HG03095 (cell line): ENCODE results near the gene FGF8.
"Not testable (repeated sequence)": the region's sequence is repeated elsewhere in the genome, so short reads cannot be mapped to it uniquely, and the experiment has no call there.

Source experiments
- ATAC-seq: cut with Tn5 transposase; IDR thresholded peaks from one replicate; pipeline ENCODE4 v1.9.1; 2021; ENCODE audit warnings: moderate library complexity; ENCODE audit not compliant: unreplicated experiment

Gene FGF8, protein sequence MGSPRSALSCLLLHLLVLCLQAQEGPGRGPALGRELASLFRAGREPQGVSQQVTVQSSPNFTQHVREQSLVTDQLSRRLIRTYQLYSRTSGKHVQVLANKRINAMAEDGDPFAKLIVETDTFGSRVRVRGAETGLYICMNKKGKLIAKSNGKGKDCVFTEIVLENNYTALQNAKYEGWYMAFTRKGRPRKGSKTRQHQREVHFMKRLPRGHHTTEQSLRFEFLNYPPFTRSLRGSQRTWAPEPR

GRCh38 chr10:101775273-101776160 is at the start of gene FGF8:
Gene FGF8 (minus strand): TSS chr10:101776114. CDS start chr10:101775900, 214 bp downstream.
- ATAC-seq: no peak

DNA sequence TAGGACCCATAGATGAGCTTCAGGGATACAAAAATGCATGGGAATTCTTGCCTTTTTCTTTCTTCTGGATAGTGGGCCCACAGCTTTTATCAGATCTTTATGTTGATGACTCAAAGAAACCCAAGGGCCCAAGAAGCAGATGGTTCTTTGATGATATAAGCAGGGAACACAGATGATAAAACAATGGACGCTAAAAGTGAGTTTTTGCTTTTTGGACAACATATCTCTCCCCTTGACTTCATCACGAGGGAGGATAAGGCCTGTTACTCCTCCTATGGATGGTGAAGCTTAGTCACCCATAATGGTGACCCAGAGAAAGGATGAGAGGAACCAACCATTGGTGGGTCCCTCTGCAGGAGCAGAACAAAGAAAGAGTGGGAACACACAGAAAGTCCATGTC is 48.8 kb upstream of the FGF8 start:
- ATAC-seq: no peak

- peak; percentile 21 for ATAC-seq
Observed at GRCh38 chr10:101818872-101819633, 43.1 kb upstream of the FGF8 start.

DNA sequence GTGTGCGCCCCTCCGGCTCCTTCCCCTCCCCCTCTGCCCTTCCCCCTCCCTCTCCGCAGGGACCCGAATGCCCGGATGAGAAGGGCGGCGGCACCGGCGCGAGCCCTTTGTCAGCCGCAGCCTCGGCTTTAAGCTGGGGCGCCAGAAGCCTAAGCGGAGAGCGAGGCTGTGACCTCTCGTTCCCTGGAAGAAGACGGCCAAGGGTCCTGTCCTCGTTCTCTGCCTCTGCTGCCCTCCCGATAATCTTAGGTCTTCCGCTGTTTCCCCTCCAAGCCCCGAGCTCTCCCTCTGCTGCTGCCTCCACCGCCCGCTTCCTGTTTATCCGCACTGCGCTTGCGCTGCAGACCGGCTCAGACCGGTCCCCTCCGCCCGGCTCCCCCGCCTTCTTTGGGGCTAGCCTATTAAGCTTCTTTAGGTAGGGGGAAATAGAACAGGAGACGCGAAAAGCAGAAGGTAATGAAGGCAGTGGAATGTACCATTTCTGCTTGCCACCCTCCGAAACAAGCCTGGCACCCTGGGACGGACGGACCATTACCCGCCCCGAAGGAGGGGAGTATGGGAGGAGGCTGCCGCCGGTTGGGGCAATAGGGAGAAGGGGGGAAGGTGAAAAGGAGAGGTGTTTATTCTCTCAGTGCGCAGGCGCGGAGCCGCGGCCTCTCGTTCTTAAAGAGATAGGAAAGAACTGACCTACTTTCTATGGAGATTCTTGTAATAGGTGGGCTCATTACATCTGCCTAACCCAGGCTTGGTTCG is 42.4 kb upstream of the FGF8 start, which contains the start of gene OGA:
Gene OGA, minus strand, starts transcription at position 326 of the 753 bp plus-strand sequence. CDS start 422 bp downstream, outside the sequence.
- ATAC-seq: peak; percentile 66

DNA sequence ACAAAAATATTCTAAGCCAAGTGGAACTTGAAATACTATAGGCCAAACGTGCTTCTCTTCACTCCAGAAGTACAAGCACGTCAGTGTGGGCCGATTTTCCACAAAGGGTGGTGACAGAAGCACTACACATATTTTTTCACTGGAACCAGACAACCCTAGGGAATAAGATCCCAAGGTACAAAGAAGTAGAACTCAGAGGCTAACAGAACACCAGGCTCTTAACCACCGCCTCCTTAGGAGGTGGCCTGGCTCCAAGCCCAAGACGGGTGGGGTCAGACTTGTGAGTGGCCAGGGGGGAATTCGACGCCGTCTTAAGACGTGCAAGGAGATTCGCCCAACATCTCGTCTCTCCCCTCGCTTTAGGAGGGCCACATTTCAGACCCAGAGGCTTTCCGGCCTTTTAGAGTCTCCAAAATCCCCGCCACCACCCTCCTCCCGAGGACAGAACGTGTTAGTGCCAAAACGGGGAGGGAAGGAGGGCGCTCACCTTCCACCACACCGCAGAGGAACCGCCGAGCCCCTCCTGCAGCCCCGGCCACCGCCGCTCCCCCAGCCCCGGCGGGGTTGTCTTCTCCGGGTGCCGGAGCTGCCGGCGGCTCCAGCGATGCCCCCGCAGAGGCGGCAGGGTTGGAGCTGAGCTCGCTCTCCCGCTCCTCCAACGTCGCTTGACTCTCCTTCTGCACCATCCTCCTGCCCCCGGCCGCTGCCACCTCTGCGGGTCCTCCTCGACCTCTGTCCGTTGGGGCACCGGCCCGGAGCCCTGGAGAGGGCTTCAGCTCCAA is 41.6 kb upstream of the FGF8 start:
- no peak for ATAC-seq

GRCh38 chr10:101816913-101817336 is 41.0 kb upstream of the FGF8 start:
- no peak for ATAC-seq

GRCh38 chr10:101816376-101816775 is 40.5 kb upstream of the FGF8 start:
- ATAC-seq: no peak

DNA sequence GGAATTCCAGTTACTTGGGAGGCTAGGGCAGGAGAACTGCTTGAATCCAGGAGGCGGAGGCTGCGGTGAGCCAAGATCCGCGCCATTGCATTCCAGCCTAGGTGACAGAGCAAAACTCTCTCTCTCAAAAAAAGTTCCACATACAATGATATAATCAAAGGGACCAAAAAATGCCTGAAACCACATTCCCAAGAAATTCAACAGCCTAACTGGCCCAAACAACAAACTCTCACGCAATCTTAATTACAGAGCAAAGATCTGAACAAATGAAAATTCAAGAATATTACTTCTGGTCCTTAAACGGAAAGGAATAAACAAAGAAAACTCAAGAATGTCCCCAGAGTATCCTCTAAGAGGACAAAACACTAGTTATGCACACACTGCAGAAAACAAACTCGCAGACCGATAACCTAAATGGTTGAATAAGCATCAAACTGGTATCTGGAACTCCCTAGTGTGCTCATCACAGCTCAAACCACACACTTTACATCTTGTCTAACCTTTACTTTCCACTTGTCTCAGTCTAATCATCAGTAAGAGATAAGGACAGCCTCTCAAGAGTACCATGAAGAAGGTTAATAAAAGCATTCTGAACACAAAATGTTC is 38.7 kb upstream of the FGF8 start:
- peak; percentile 28 for ATAC-seq

- ATAC-seq: no peak
Observed at GRCh38 chr10:101812606-101813005, 36.7 kb upstream of the FGF8 start.

DNA sequence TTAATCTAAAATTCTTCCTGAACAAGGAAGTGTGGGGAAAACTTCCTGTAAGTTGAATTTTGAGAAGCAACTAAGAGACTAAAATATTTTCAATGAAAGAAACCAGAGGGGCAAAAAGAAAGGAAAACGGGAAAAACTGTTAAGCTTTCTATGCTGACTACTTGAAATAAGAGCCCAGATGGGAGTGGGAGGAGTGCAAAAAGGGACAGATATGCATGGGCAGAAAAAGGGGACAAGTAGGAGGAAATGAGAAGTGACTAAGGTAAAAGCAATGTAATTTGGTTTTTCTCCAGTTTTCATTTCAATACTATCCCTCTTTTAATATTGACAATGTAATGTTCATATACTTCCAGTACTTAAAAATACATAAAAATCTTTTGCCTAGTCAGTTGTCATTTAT is 31.2 kb upstream of the FGF8 start:
- ATAC-seq: no peak

- ATAC-seq: no peak
Observed at GRCh38 chr10:101803511-101803910, 27.6 kb upstream of the FGF8 start.

GRCh38 chr10:101797403-101798059 is 21.6 kb upstream of the FGF8 start:
- no peak for ATAC-seq

GRCh38 chr10:101793526-101793925 is 17.6 kb upstream of the FGF8 start:
- no peak for ATAC-seq

DNA sequence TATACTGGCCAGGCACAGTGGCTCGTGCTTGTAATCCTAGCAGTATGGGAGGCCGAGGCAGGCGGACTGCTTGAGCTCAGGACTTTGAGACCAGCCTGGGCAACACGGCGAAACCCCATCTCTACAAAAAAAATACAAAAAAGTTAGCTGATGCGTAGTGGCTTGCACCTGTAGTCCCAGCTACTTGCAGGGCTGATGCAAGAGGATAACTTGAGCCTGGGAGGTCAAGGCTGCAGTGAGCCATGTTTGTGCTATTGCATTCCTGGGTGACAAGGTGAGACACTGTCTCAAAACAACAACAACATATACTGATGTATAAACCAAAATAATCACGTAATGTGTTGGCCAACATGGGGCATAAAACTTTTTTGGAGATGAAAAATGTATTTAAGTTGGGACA is 13.8 kb upstream of the FGF8 start:
- ATAC-seq: no peak

GRCh38 chr10:101789231-101789630 is 13.3 kb upstream of the FGF8 start:
- not testable (repeated sequence) for ATAC-seq

GRCh38 chr10:101785801-101786200 is 9.9 kb upstream of the FGF8 start:
- ATAC-seq: no peak

- ATAC-seq: no peak
Observed at GRCh38 chr10:101784558-101784957, 8.6 kb upstream of the FGF8 start.

DNA sequence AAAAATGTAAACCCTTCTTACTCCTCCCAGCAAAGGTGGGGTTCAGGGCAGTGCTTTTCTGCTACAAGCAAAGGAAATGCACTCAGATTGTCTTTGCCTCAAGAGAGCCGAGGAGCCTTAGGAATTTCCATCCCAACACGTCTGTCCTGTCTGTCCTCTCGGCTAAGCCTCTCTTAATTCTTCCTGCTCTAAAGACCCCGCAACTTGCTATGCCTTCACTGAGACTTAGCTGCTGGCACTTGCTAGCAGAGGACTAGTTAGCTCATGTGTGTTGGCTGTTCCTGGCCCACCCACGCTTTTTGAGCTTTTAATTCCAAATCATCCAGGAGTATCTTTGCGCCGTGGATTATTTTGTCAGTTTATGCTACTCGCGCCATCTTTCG is 7.8 kb upstream of the FGF8 start:
- no peak for ATAC-seq
